GM18517 (cell line): ENCODE data around the gene POFUT2.

Experiments
- ATAC-seq: cut with Tn5 transposase; IDR thresholded peaks from one replicate; pipeline ENCODE4 v1.9.1; 2021; ENCODE audit warnings: mild to moderate bottlenecking, moderate library complexity; ENCODE audit not compliant: unreplicated experiment

Gene POFUT2

DNA sequence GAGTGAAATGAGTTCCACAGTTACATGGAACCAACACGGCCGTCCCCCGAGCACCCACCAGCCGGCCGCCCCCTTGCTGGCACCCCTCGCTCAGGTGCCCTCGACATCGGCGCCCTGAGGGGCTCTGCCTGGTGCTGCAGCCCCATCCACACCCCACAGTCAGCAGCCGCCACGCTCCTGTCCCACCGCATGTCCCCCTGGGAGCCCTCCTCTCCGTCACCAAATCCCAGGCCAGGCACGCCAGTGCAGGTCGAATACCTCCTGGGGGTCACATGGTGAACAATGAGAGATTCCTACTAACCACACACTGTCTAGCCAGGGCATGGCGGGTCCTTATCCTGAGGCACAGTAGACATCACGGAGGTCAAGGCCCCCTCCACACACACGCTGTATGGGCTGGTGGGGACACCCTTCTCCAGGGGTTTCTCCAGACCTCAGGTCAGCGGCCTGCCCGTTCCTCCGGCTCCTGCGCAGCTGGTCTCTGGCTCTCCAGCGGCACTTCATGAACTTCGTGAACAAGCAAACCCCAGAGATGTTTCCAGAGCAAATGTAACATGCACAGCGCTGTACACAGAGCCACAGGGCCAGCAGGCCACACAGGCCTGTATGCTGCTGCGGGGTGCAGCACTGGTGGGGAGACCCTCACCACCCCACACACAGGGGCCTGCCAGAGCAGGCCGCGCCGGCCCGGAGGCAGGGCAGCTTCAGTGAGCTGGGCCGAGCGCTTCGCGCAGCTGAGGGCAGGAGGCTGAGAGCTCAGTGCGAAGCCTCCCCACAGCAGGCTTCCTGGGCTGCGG is 21.8 kb downstream of the POFUT2 start:
- ATAC-seq = no peak

DNA sequence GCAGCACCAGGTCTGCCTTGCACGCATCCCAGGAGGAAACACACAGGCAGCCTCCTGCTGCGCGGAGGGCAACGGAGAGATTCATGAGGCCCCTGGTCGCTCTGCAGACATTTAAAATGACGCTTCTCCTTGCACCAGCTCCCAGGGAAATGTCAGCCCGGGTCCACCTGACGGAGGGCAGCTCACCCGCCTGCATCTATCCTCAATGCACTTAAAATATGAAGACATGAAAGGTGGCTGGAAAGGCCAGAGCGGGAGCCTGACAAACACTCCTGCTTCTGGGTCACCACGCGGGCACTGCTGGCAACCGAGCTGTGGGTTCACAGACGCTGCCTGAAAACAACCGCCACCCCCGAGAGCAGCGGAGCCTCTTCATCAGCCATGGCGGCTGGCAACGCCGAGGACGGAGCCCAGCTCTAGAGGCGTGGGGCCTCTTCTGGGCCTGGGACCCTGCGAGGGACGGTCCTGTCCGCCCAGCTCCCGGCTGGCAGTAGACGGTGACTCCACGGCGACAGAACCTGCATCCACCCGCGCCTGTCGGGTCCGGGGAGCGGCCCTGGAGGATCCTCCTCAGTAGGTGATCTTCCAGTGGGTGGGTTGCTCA is 22.7 kb downstream of the POFUT2 start:
- ATAC-seq = no peak

DNA sequence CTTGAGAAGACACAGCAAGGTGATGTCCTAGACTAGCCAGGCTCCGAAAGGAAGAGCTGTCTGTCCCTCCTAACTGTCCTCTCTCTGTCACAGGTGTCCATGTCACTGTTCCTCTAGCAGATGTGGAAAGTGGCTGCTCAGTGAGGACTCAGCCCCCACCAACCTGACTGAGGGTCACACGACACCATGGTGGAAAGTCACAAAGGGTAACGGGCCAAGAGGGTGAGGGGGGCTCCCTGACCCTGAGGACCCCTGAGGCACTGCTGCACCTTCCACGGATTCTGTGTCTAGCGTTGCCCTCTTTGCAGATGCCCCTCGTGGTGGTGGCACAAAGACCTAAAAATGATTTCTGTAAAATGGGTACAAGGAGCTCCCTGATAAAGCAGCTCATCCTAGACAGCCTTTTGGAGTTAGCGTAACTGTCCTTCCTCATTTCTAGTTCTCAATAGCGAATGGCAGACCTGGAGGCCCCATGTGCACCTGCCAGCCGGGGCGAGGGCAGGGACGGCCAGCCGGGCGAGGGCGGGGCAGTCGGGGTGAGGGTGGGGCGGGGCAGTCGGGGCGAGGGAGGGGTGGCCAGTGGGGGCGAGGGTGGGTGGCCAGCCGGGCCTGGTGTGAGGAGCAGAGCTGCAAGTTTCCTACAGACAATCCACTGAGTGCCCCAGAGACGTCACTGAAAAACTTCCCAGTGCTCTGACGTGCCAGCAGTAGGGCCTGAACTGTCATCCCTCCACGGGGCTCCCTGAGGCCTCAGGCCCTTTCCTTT is 23.4 kb downstream of the POFUT2 start:
- ATAC-seq = no peak

DNA sequence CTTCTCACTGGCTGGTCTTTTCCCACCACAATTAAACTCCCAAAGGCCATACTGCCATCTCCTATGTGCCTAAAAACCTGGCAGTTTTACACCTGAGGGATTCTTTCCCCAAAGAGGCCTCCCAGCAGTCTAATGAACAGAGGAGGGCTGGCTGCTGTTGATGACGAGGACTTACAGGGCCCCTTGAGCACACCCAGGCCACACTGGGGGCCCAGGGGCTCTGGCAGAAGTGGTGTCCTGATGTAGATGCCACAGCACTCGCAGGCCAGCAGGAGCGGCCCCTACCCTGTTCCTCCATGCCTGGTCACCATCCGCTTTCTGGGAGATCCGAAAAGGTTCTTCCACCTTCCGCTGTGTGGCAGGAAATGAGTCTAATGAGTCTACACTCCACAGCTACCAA is 24.2 kb downstream of the POFUT2 start:
- ATAC-seq = no peak

DNA sequence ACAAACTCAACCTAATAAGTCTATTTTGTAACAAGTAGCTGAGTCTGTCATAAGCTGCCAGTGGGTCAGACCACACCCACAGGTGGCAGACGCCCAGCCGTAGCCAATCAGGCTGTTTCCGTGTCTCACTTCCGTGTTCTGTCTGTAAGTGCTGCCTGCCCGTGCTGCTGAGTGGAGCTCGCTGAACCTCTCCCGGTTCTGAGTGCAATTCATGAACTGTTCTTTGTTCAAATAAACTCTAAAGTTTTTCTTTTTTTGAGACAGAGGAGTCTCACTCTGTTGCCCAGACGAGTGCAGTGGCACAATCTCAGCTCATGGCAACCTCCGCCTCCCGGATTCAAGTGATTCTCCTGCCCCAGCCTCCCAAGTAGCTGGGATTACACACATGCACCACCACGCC is 25.1 kb downstream of the POFUT2 start:
- ATAC-seq = no peak

DNA sequence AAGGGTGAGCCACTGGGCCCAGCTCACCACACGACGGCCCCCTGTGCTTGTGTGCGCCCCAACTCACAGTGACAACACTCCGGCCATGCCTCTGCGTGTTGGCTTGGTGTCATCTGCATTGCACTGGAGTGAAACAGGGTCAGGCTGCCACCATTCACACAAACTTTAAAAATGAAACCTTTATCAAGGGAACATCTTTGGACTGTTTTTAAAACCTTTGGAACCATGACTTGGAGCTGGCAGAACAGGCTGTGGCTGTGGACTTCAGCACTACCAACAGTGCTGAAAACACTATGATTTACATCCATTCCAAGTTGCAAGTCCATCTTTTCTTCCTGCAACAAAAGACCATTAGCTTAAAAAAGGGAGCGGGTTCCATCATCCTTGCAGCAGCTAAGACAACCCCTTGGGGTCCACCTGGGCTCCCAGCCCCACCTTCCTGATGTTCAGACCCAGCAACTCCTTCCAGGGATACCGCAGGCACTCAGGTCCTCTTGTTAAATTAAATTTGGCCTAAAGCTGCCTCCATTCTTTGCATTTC is 25.6 kb downstream of the POFUT2 start:
- no peak for ATAC-seq

DNA sequence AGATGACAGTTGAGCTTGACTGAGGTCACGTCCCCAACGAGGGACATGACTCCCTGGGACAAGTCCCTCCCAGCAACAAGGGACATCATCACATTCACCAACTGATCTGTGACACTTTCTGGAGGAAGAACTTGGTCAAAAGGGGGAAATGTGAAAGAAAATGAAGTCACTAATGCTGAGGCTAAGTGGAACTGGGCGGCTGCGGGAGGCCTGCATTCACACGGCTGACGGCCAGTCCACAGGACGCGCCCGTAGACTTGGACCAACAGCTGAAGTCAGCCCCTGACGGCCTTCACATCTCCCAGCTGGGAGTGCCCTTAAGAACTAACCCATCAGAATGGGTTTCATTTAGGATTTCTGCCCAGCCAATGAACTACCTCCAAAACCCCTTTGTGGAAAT is 26.6 kb downstream of the POFUT2 start:
- no peak for ATAC-seq

DNA sequence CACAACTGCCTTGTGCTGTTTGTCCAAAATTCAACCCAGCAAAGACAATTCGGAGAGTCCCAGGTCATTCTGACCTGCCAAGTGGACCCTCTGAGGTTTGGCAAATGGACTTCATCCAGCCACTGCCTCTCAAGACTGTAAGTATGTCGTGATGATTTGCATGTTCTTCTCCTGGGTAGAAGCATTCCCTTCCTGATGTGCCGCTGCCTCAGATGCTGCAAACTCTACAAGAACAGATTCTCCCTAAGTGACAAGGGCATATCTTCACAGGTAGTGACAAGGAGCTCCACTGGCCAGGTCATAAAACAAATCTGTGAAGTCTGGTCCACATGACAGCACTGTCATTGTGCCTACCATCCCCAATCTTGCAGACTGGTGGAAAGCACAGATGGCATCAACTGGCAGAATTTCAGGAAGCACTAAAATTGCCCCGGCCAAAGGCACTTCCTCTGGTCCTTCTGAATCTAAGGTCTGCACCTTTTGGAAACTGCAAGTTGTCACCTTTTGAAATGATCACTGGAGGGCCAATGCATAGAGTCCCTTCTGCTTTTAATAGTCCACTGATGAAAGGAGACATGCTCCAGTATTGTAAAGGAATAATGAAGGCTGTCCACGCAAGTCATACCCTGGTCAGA is 27.4 kb downstream of the POFUT2 start:
- no peak for ATAC-seq

DNA sequence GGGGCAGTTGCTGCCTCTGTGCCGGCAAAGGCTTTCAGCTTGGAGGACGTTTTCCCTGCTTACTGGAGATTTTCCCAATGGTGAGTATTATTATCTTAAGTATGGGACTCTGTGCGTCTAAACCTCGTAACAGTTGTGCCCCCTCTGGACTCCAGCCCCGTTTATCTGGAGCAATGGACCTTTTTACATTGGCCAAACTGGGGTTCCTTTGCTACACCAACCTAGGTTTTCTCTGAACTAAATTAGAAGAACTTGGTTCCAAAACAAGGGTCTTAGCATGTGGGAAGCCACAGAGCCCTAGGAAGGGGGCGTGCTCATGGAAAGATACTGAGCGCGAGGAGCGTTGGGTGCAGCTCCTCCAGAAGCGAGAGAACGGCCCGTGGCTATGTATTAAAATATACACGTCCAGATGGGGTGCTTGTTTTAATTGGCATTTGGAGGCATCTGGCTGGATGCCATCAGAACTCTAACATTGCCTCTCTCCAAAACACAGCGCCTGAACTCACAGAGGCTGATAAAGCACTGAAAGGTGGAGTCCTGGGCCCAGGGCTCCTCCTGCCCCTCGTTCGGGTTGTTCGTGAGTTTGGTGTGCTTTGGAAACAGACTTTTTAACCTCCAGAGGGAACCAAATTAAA is 28.4 kb downstream of the POFUT2 start:
- ATAC-seq = no peak

DNA sequence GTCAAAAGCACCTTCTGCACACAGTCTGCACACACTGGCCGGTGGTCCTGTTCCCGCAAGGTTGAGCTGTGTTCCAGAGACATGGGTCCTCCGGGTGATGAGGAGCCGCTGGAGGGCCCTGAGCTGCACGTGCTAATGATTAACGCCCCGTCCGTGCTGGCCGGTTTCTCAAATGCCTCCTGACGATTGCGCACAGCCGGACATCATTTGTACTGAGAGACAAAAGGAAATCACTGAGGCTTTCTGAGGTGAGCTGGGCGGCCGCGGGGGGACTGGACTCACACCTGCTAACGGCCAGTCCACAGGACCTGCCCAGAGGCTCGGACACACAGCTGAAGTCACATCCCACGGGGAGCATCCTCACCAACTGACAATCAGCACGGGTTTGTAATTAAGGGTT is 29.2 kb downstream of the POFUT2 start:
- ATAC-seq = no peak

DNA sequence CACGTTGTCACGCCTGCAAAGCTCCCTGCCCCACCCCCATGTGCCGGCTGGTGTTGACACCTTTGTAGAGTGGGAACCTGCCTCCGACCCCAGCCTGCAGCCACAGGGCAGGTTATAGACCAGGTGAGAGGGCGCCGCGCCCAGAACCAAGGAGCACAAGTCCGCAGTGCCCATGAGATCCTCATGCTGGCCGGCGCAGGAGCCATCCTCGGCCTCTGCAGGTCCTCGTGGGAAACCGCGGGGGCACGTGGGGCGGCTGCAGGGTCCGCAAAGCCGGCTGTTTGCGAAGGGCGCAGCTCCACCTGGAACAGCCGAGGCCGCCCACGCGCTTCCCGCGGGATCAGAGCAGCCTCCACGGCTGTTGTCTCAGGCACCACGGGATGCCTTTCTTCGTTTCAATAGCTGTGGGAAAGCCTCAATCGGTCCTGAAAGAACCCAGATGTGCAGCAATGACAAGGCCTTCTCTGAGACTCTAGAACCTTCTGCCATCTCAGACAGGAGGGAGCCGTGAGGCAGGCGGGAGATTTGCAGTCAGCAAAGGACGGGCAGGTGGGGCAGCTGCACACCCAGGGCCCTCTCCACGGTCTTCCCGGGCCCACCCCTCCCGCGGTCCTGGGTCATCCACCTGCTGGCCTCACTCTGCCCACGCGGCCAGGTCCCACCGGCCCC is 29.9 kb downstream of the POFUT2 start:
- ATAC-seq = no peak

DNA sequence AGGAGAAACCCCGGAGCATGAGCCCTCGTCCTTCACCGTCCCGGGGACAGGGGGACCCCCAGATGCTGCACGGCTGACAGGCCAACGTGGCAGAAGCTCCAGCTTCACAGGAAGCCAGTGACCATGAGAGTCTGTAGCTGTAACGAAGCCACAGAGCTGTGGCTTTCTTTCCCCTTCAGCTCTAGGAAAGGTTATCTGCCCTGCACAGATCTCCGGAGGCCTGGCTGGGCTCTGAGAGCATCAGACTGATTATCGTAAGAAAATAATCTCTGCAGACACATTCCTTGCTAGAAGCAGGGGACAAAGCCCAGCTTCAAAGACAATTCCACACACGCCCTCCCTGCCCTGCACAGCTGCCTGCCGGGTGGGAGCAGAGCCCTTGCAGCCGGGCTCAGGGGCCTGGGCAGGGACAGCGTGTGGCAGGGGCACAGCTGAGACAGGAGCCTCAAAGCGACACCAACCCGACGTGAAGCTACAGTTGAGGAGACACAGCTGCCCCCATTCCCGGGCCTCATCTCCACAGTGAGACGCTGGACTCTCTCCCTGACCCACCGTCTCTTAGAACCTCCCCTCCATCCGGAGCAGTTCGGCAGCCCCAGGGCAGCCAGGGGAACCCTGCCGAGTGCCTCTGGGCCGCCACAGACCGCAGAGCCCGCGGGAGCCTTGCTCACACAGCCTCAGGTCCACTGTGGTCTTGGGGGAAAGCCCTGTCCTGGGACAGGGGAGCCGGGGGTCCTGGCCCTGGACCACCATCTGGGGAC is 30.6 kb downstream of the POFUT2 start:
- ATAC-seq = no peak

DNA sequence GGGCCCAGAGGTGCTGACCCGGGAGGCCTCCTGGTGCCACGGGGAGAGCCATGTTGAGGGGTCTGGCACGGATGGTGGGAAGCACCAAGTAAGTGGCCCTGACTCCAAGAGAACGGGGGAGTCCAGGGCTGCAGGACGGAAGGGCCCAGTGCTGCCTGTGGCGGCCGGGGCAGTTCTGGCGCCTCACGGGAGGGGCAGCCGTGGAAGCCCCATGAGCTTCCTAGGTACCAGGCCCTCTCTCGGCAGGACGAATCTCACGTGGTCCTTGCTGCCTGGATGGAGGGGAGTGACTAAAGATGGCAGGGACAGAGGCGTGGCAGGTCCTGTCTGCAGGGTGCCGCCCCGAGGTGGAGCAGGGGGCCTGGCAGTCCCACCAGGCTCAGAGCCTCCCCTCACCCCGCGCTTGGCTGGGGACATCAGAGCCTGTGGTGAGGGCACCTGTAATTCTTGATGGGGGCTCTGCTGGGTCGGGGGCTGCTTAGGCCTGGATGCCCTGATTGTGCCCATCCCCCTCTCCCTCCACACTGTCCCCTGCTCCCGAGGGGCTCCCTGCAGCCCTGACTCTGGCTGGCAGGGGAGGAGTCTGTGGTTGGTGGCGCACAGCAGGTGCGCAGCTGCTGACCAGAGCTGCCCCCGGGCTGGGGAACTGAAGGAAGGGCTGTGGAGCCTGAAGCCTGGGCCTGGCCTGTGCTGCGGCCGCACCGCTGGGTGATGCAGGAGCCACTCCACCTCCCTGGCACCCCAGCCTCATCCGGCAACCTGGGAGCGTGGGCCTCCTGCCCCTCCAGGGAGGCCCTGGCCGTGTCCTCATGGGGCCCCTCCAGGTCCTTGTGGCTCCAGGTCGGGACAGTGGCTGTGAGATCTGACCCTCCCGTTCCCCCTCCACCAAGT is 31.4 kb downstream of the POFUT2 start:
- no peak for ATAC-seq

DNA sequence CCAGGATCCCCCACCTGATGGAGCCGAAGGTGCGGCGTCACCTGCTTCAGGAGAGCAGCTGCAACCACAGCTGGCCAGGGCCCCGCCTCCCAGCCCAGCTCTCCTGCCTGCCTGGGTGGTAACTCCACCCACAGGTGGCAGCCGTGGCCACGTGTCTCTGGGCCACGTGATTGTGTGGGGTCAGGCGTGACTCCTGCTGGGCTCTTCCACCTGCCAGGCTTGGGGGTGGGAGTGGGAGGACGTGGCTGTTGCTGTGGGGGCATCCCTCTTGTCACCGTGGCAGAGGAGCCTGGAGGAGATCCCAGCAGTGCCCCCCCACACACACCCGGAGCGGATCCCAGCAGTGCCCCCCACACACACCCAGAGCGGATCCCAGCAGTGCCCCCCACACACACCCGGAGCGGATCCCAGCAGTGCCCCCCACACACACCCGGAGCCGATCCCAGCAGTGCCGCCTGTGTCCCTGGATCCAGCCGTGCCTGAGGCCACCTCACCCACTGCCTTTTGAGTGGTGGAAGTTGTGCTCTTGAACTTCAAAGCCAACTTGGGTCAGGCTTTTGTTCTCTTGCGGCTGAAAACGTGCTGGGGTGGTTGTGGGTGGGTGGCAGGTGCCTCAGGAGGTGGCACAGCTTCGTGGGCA is 32.2 kb downstream of the POFUT2 start:
- ATAC-seq = no peak

DNA sequence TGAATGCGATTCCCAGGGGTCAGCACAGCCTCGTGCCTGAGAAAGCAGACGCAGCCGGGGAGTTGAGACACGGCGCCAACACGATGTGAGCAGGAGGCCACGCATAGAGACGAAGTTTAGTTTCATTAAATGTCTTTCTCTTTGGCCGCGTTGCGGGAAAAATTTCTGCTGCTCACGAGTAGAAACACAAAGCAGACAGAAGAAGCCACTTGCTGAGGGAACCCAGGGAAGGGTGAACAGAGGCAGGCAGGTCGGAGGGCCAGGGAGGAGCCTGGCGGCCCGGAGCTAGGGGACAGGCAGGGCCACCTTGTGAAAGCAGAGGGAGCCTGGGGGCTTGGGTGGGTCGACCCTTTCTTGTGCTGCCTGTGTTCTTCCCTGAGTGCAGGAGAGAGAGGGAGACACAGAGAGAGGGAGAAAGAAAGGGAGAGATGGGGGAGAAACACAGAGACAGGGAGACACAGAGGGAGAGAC is 33.2 kb downstream of the POFUT2 start:
- no peak for ATAC-seq

DNA sequence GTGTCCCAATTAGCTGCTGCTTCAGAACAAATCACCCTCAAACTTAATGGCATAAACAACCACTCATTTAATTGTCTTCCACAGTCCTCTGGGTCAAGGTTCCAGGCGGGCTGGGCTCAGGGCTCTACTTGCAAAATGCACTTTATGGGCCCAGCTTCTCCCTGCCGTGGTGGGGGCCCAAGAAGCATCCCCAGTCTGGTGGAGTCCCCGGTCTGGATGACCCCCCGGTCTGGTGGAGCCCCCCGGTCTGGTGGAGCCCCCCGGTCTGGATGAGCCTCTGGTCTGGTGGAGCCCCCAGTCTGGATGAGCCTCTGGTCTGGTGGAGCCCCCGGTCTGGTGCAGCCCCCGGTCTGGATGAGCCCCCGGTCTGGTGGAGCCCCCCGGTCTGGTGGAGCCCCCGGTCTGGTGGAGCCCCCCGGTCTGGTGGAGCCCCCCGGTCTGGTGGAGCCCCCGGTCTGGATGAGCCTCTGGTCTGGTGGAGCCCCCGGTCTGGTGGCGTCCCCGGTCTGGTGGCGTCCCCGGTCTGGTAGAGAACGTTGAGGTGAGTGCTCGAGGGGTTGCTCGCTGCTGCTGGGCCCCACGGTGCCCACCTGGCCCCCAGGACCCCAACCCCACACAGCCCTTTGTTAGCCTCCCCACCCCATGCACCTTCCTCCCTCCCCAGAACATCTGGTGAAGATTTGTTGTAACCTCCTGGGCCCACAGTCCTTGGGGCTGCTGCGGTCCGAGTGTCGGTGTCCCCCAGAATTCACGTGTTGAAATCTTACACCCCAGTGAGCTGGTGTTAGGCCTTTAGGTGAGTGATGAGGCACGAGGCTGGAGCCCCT is 33.8 kb downstream of the POFUT2 start:
- no peak for ATAC-seq

DNA sequence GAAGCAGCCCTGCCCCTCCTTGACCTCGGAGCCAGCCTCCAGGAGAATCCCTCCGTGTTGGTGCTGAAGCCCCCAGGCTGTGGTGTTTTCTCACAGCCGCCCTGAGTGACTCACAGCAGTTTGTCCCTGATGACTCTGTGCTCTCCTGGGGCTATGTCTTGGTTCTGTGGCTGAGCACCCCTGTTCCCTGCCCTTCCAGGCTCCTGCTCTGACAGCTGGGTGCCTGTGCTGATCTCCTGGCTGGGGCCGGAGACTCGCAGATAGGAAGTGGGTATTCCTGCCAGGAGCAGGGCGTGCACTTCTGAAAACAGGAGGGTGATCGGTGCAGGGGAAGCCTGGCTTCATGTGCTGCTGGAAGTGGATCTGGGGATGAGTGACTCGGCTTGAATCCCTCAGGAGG is 34.5 kb downstream of the POFUT2 start:
- ATAC-seq = no peak
